Liver (tissue), 3 donors: ENCODE results near the gene TBCD.

Experiments used
- FOXA1 ChIP-seq: IDR thresholded peaks from 2 replicates; pipeline ENCODE4 v1.6.1; 2016; ENCODE audit warnings: antibody characterized with exemption
- JUND ChIP-seq, 2 donors: IDR thresholded peaks; 2 replicates each; pipeline ENCODE4 v1.6.1; 2016; ENCODE audit warnings: antibody characterized with exemption in 2 of 2
- RAD21 ChIP-seq, 2 donors: IDR thresholded peaks; 2 replicates each; pipeline ENCODE4 v1.6.1; 2016; ENCODE audit warnings: antibody characterized with exemption in 2 of 2, mild to moderate bottlenecking in 2 of 2
- RXRA ChIP-seq, 2 donors: IDR thresholded peaks; 2 replicates each; pipeline ENCODE4 v1.6.1; 2017 to 2018; ENCODE audit warnings: antibody characterized with exemption in 2 of 2, mild to moderate bottlenecking in 1 of 2
- TAF1 ChIP-seq: conservative IDR thresholded peaks from 2 replicates; pipeline ENCODE4 v1.6.1; 2016; ENCODE audit warnings: antibody characterized with exemption, mild to moderate bottlenecking
- YY1 ChIP-seq: IDR thresholded peaks from 2 replicates; pipeline ENCODE4 v1.6.1; 2016; ENCODE audit warnings: antibody characterized with exemption, mild to moderate bottlenecking
- TF ChIP-seq, protein P1 (sequence below): fragments of 150-350 bp; IDR thresholded peaks from 2 replicates; pipeline ENCODE4 v1.5.1; 2017; ENCODE audit warnings: improper control_type of control experiment, low read depth, low read length; ENCODE audit not compliant: missing input control
- TF ChIP-seq, protein P2 (sequence below): IDR thresholded peaks from 2 replicates; pipeline ENCODE4 v1.6.1; 2016; ENCODE audit warnings: antibody characterized with exemption
- TF ChIP-seq, protein P3 (sequence below): IDR thresholded peaks from 2 replicates; pipeline ENCODE4 v1.6.1; 2016; ENCODE audit warnings: antibody characterized with exemption
- TF ChIP-seq, protein P4 (sequence below): IDR thresholded peaks from 2 replicates; pipeline ENCODE4 v1.6.1; 2016; ENCODE audit warnings: antibody characterized with exemption, mild to moderate bottlenecking
- donor health status: healthy.
- donor health status: healthy.

DNA sequence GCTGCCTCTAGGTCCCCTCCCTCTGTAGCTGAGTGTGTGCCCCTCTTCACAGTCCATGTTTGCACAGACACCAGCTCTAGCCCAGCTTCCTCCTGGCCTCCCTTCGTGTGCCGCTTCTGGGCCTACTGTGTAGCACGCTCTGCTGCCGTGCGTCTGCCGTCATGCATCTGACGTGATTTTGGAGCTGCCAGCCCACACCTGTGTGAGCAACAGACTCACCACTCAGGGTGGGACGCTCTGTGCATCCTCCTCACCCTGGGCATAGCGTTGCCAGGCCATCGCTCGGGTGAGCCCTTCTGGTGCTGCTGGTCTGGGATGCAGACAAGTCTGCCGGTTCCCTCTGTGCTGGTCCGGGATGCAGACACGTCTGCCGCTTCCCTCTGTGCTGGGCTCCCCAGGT lies 127.4 kb downstream of the TBCD start:
- TF ChIP-seq RAD21 (IDR thresholded peaks at IDR 0.05) (no peak), TAF1 (no peak), RXRA (IDR thresholded peaks at IDR 0.05) (no peak), JUND (IDR thresholded peaks at IDR 0.05) (no peak), FOXA1 (no peak), YY1 (no peak)
- TF ChIP-seq, protein P1, sequence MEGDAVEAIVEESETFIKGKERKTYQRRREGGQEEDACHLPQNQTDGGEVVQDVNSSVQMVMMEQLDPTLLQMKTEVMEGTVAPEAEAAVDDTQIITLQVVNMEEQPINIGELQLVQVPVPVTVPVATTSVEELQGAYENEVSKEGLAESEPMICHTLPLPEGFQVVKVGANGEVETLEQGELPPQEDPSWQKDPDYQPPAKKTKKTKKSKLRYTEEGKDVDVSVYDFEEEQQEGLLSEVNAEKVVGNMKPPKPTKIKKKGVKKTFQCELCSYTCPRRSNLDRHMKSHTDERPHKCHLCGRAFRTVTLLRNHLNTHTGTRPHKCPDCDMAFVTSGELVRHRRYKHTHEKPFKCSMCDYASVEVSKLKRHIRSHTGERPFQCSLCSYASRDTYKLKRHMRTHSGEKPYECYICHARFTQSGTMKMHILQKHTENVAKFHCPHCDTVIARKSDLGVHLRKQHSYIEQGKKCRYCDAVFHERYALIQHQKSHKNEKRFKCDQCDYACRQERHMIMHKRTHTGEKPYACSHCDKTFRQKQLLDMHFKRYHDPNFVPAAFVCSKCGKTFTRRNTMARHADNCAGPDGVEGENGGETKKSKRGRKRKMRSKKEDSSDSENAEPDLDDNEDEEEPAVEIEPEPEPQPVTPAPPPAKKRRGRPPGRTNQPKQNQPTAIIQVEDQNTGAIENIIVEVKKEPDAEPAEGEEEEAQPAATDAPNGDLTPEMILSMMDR, result no peak
- TF ChIP-seq, protein P2, sequence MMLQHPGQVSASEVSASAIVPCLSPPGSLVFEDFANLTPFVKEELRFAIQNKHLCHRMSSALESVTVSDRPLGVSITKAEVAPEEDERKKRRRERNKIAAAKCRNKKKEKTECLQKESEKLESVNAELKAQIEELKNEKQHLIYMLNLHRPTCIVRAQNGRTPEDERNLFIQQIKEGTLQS, result no peak
- TF ChIP-seq, protein P3, sequence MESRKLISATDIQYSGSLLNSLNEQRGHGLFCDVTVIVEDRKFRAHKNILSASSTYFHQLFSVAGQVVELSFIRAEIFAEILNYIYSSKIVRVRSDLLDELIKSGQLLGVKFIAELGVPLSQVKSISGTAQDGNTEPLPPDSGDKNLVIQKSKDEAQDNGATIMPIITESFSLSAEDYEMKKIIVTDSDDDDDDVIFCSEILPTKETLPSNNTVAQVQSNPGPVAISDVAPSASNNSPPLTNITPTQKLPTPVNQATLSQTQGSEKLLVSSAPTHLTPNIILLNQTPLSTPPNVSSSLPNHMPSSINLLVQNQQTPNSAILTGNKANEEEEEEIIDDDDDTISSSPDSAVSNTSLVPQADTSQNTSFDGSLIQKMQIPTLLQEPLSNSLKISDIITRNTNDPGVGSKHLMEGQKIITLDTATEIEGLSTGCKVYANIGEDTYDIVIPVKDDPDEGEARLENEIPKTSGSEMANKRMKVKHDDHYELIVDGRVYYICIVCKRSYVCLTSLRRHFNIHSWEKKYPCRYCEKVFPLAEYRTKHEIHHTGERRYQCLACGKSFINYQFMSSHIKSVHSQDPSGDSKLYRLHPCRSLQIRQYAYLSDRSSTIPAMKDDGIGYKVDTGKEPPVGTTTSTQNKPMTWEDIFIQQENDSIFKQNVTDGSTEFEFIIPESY, result no peak
- TF ChIP-seq, protein P4, sequence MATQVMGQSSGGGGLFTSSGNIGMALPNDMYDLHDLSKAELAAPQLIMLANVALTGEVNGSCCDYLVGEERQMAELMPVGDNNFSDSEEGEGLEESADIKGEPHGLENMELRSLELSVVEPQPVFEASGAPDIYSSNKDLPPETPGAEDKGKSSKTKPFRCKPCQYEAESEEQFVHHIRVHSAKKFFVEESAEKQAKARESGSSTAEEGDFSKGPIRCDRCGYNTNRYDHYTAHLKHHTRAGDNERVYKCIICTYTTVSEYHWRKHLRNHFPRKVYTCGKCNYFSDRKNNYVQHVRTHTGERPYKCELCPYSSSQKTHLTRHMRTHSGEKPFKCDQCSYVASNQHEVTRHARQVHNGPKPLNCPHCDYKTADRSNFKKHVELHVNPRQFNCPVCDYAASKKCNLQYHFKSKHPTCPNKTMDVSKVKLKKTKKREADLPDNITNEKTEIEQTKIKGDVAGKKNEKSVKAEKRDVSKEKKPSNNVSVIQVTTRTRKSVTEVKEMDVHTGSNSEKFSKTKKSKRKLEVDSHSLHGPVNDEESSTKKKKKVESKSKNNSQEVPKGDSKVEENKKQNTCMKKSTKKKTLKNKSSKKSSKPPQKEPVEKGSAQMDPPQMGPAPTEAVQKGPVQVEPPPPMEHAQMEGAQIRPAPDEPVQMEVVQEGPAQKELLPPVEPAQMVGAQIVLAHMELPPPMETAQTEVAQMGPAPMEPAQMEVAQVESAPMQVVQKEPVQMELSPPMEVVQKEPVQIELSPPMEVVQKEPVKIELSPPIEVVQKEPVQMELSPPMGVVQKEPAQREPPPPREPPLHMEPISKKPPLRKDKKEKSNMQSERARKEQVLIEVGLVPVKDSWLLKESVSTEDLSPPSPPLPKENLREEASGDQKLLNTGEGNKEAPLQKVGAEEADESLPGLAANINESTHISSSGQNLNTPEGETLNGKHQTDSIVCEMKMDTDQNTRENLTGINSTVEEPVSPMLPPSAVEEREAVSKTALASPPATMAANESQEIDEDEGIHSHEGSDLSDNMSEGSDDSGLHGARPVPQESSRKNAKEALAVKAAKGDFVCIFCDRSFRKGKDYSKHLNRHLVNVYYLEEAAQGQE, result no peak
